ENCODE results near the gene BIRC7.

GRCh38 chr20:63256954-63257353 lies 21.2 kb downstream of the BIRC7 start:
- no peak for TF ChIP-seq CTCF (IDR thresholded peaks at IDR 0.05)
- no peak for TF ChIP-seq POLR2A (IDR thresholded peaks at IDR 0.05)

Data from tibial nerve (tissue), 3 donors.